Sigmoid colon (tissue), 4 donors: Measurements from ENCODE around the gene TPPP3.

ENCODE experiments used
- EP300 ChIP-seq, 4 donors: sonication (generic); formaldehyde crosslinking; IDR thresholded peaks; one replicate each; pipeline ENCODE4 v1.6.1; 2017; ENCODE audit warnings: antibody characterized with exemption in 4 of 4
- POLR2A ChIP-seq, 2 donors: fragments of 450-650 bp; IDR thresholded peaks; one replicate each; pipeline ENCODE4 v1.6.1; 2016; ENCODE audit warnings: antibody characterized with exemption in 2 of 2, mild to moderate bottlenecking in 2 of 2, moderate library complexity in 2 of 2
- POLR2AphosphoS5 ChIP-seq, 4 donors: sonication (generic); formaldehyde crosslinking; IDR thresholded peaks; one replicate each; pipeline ENCODE4 v1.6.1; 2017; ENCODE audit warnings: antibody characterized with exemption in 4 of 4
- TF ChIP-seq, protein P1 (sequence below), 4 experiments: fragments of 450-650 bp in 3 of 4; fragments of 200-600 bp in 1 of 4; IDR thresholded peaks; one replicate each; pipeline ENCODE4 v1.5.1; 2016 to 2019; ENCODE audit warnings: antibody characterized with exemption in 4 of 4, mild to moderate bottlenecking in 3 of 4, moderate library complexity in 2 of 4

GRCh38 chr16:67388191-67388590 lies 5.1 kb downstream of the TPPP3 start:
- TF ChIP-seq POLR2A (IDR thresholded peaks at IDR 0.05) (no peak), POLR2AphosphoS5 (IDR thresholded peaks at IDR 0.05) (no peak), EP300 (IDR thresholded peaks at IDR 0.05) (no peak)
- TF ChIP-seq, protein P1, sequence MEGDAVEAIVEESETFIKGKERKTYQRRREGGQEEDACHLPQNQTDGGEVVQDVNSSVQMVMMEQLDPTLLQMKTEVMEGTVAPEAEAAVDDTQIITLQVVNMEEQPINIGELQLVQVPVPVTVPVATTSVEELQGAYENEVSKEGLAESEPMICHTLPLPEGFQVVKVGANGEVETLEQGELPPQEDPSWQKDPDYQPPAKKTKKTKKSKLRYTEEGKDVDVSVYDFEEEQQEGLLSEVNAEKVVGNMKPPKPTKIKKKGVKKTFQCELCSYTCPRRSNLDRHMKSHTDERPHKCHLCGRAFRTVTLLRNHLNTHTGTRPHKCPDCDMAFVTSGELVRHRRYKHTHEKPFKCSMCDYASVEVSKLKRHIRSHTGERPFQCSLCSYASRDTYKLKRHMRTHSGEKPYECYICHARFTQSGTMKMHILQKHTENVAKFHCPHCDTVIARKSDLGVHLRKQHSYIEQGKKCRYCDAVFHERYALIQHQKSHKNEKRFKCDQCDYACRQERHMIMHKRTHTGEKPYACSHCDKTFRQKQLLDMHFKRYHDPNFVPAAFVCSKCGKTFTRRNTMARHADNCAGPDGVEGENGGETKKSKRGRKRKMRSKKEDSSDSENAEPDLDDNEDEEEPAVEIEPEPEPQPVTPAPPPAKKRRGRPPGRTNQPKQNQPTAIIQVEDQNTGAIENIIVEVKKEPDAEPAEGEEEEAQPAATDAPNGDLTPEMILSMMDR (IDR thresholded peaks at IDR 0.05) = no peak
